GM12878 (cell line): Measurements from ENCODE around the gene MTFR1L.

Experiments used
- CHD1 ChIP-seq: IDR thresholded peaks from 2 replicates; pipeline ENCODE4 v1.6.1; 2012; ENCODE audit warnings: low read depth, low read length, improper control_type of control experiment
- CHD2 ChIP-seq: IDR thresholded peaks from 2 replicates; pipeline ENCODE4 v1.6.1; 2011; ENCODE audit warnings: low read depth, low read length, improper control_type of control experiment, borderline replicate concordance
- EP300 ChIP-seq, 2 experiments: fragments of 150-350 bp in 1 of 2; IDR thresholded peaks; 2 replicates each; pipeline ENCODE4 v1.6.1; 2011 to 2012; ENCODE audit warnings: low read depth in 2 of 2, low read length in 2 of 2, borderline replicate concordance in 1 of 2, improper control_type of control experiment in 1 of 2, inconsistent platforms in 1 of 2; ENCODE audit not compliant: control insufficient read depth in 1 of 2
- HDAC2 ChIP-seq: fragments of 200-600 bp; sonication (generic); IDR thresholded peaks from 2 replicates; pipeline ENCODE4 v1.6.1; 2017
- NRF1 ChIP-seq: conservative IDR thresholded peaks from 2 replicates; pipeline ENCODE4 v1.6.1; 2011; ENCODE audit warnings: mild to moderate bottlenecking, low read depth, low read length, improper control_type of control experiment
- POLR2AphosphoS2 ChIP-seq: IDR thresholded peaks from 2 replicates; pipeline ENCODE4 v1.6.1; 2011; ENCODE audit warnings: low read depth, mild to moderate bottlenecking, low read length, improper control_type of control experiment, moderate library complexity
- RCOR1 ChIP-seq: conservative IDR thresholded peaks from 2 replicates; pipeline ENCODE4 v1.6.1; 2012; ENCODE audit warnings: low read depth, low read length, improper control_type of control experiment
- ZNF274 ChIP-seq: IDR thresholded peaks from one replicate; pipeline ENCODE4 v1.8.0; 2011; ENCODE audit not compliant: insufficient read length, insufficient read depth
- TF ChIP-seq, protein P1 (sequence below): IDR thresholded peaks from 2 replicates; pipeline ENCODE4 v1.6.1; 2011; ENCODE audit warnings: low read depth, low read length, improper control_type of control experiment, borderline replicate concordance
- TF ChIP-seq, protein P2 (sequence below), 3 experiments: IDR thresholded peaks in 2 of 3; conservative IDR thresholded peaks in 1 of 3; 2 replicates each; pipeline ENCODE4 v1.5.1; 2011; ENCODE audit warnings: low read depth in 3 of 3, low read length in 3 of 3, mild to moderate bottlenecking in 3 of 3, control low read depth in 2 of 3, moderate library complexity in 2 of 3, inconsistent platforms in 1 of 3, mixed read lengths in 1 of 3; ENCODE audit not compliant: control insufficient read depth in 2 of 3, insufficient read depth in 1 of 3; ENCODE audit errors: extremely low read depth in 1 of 3

- no peak for TF ChIP-seq ZNF274
- no peak for TF ChIP-seq EP300 (IDR thresholded peaks at IDR 0.05; ENCODE audit: borderline replicate concordance in 1 of 2, control insufficient read depth in 1 of 2, low read depth in 2 of 2, low read length in 2 of 2)
- no peak for TF ChIP-seq CHD2
- TF ChIP-seq, protein P1, sequence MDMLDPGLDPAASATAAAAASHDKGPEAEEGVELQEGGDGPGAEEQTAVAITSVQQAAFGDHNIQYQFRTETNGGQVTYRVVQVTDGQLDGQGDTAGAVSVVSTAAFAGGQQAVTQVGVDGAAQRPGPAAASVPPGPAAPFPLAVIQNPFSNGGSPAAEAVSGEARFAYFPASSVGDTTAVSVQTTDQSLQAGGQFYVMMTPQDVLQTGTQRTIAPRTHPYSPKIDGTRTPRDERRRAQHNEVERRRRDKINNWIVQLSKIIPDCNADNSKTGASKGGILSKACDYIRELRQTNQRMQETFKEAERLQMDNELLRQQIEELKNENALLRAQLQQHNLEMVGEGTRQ = no peak
- TF ChIP-seq POLR2AphosphoS2 = no peak
- no peak for TF ChIP-seq CHD1
- TF ChIP-seq HDAC2 = no peak
- TF ChIP-seq, protein P2, sequence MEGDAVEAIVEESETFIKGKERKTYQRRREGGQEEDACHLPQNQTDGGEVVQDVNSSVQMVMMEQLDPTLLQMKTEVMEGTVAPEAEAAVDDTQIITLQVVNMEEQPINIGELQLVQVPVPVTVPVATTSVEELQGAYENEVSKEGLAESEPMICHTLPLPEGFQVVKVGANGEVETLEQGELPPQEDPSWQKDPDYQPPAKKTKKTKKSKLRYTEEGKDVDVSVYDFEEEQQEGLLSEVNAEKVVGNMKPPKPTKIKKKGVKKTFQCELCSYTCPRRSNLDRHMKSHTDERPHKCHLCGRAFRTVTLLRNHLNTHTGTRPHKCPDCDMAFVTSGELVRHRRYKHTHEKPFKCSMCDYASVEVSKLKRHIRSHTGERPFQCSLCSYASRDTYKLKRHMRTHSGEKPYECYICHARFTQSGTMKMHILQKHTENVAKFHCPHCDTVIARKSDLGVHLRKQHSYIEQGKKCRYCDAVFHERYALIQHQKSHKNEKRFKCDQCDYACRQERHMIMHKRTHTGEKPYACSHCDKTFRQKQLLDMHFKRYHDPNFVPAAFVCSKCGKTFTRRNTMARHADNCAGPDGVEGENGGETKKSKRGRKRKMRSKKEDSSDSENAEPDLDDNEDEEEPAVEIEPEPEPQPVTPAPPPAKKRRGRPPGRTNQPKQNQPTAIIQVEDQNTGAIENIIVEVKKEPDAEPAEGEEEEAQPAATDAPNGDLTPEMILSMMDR (IDR thresholded peaks at IDR 0.05 in 2 of 3, conservative IDR thresholded peaks at IDR 0.05 in 1 of 3; ENCODE audit: control insufficient read depth in 2 of 3, extremely low read depth in 1 of 3, insufficient read depth in 1 of 3, low read depth in 3 of 3, low read length in 3 of 3) = no peak
- no peak for TF ChIP-seq RCOR1
- no peak for TF ChIP-seq NRF1
These were observed 43.2 kb downstream of the MTFR1L start for GRCh38 chr1:25862785-25863485.
